Measurements from ENCODE around the gene ATP5IF1. TPM values are rescaled to one million over a fixed set of nuclear protein-coding genes. Genes with fewer than 3 reads are reported as not detected.

The ATP5IF1 gene
- total and polyA plus RNA-seq, 9 of the 15 experiments (the other 6 are each of a cell fraction or from before 2014, with no cell fraction given) = 292 to 1,422 (median 388) TPM

DNA sequence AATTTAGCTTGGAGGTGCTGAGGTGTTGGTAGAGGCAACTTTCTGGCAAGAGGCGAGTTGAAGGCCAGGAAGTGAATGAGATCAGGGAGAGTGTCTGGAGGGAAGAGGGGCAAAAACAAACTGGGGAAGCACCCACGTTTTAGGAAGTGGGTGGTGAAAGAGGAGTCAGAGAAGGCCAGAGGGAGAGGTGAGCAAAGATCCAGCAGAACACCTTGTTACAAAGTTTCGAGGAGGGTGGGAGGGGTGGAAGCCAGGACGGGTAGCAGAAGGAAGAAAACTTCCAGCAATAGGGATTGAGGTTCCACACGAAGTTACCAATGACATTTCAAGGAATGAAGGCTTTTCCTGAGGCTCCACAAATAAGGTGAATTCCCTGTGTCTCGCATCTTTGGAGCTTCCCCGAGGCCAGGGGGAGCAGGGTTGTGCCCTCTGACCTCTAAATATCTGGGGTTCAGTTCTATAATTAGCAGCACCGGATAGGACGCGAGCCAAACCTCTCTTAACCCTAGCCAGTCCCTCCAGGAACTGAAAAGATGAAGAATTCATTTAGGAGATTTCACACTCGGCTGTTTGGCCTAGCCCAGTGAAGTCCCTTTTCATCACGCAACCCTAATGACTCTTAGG, 22.8 kb downstream of the ATP5IF1 start (continued):
- peak; percentile 78; the same call in 1 of the 2 replicates for TF ChIP-seq BACH1 (tag; IDR thresholded peaks at IDR 0.05)
- peak; percentile 12 for TF ChIP-seq HNRNPLL (IDR thresholded peaks at IDR 0.05; ENCODE audit: low read depth, low read length, poor library complexity, severe bottlenecking)
- no peak for TF ChIP-seq RB1 (IDR thresholded peaks at IDR 0.05; ENCODE audit: low read depth)
- TF ChIP-seq GTF3C2 (IDR thresholded peaks at IDR 0.05; ENCODE audit: borderline replicate concordance, extremely low read depth, insufficient read length) = no peak
- TF ChIP-seq TCFL5 (CRISPR knock-in tag; conservative IDR thresholded peaks at IDR 0.05) = 0 out of 2 replicates have a peak, but pooled peaks have one; percentile 28
- peak; percentile 82 for TF ChIP-seq DPF2 (IDR thresholded peaks at IDR 0.05)
- TF ChIP-seq, protein P1, sequence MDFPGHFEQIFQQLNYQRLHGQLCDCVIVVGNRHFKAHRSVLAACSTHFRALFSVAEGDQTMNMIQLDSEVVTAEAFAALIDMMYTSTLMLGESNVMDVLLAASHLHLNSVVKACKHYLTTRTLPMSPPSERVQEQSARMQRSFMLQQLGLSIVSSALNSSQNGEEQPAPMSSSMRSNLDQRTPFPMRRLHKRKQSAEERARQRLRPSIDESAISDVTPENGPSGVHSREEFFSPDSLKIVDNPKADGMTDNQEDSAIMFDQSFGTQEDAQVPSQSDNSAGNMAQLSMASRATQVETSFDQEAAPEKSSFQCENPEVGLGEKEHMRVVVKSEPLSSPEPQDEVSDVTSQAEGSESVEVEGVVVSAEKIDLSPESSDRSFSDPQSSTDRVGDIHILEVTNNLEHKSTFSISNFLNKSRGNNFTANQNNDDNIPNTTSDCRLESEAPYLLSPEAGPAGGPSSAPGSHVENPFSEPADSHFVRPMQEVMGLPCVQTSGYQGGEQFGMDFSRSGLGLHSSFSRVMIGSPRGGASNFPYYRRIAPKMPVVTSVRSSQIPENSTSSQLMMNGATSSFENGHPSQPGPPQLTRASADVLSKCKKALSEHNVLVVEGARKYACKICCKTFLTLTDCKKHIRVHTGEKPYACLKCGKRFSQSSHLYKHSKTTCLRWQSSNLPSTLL (IDR thresholded peaks at IDR 0.05) = 0 out of 2 replicates have a peak, but pooled peaks have one; percentile 23
- TF ChIP-seq, protein P2, sequence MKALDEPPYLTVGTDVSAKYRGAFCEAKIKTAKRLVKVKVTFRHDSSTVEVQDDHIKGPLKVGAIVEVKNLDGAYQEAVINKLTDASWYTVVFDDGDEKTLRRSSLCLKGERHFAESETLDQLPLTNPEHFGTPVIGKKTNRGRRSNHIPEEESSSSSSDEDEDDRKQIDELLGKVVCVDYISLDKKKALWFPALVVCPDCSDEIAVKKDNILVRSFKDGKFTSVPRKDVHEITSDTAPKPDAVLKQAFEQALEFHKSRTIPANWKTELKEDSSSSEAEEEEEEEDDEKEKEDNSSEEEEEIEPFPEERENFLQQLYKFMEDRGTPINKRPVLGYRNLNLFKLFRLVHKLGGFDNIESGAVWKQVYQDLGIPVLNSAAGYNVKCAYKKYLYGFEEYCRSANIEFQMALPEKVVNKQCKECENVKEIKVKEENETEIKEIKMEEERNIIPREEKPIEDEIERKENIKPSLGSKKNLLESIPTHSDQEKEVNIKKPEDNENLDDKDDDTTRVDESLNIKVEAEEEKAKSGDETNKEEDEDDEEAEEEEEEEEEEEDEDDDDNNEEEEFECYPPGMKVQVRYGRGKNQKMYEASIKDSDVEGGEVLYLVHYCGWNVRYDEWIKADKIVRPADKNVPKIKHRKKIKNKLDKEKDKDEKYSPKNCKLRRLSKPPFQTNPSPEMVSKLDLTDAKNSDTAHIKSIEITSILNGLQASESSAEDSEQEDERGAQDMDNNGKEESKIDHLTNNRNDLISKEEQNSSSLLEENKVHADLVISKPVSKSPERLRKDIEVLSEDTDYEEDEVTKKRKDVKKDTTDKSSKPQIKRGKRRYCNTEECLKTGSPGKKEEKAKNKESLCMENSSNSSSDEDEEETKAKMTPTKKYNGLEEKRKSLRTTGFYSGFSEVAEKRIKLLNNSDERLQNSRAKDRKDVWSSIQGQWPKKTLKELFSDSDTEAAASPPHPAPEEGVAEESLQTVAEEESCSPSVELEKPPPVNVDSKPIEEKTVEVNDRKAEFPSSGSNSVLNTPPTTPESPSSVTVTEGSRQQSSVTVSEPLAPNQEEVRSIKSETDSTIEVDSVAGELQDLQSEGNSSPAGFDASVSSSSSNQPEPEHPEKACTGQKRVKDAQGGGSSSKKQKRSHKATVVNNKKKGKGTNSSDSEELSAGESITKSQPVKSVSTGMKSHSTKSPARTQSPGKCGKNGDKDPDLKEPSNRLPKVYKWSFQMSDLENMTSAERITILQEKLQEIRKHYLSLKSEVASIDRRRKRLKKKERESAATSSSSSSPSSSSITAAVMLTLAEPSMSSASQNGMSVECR (CRISPR knock-in tag; IDR thresholded peaks at IDR 0.05) = peak; percentile 17; the same call in 1 of the 2 replicates
- TF ChIP-seq FOXA3 (CRISPR knock-in tag; conservative IDR thresholded peaks at IDR 0.05 in 1 of 2, IDR thresholded peaks at IDR 0.05 in 1 of 2) = peak in 1 of 2 experiments; percentile 75; a peak in 1 of 4 replicates
- TF ChIP-seq, protein P3, sequence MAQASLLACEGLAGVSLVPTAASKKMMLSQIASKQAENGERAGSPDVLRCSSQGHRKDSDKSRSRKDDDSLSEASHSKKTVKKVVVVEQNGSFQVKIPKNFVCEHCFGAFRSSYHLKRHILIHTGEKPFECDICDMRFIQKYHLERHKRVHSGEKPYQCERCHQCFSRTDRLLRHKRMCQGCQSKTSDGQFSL (CRISPR knock-in tag; IDR thresholded peaks at IDR 0.05) = peak; percentile 56; the same call in 1 of the 2 replicates
- TF ChIP-seq, protein P3 (tag; IDR thresholded peaks at IDR 0.05) = peak in 1 of 2 experiments; percentile 70; a peak in 1 of 4 replicates
- peak; percentile 12; the same call in 1 of the 2 replicates for TF ChIP-seq ZNF583 (CRISPR knock-in tag; IDR thresholded peaks at IDR 0.05)
- TF ChIP-seq KHSRP (IDR thresholded peaks at IDR 0.05) = no peak
- peak; percentile 37; the same call in 1 of the 2 replicates for TF ChIP-seq PTRF (tag; IDR thresholded peaks at IDR 0.05)
- TF ChIP-seq CBX3 (IDR thresholded peaks at IDR 0.05; ENCODE audit: borderline replicate concordance in 1 of 2, low read length in 2 of 2) = no peak
- 0 out of 2 replicates have a peak, but pooled peaks have one; percentile 50 for TF ChIP-seq GTF2A2 (tag; IDR thresholded peaks at IDR 0.05)
- TF ChIP-seq CC2D1A (IDR thresholded peaks at IDR 0.05) = peak; percentile 72
- TF ChIP-seq PRMT5 (CRISPR knock-in tag; IDR thresholded peaks at IDR 0.05) = no peak

Measured in K562 (cell line).